ENCODE measurements around the gene BGN. TPM values are rescaled to one million over a fixed set of nuclear protein-coding genes. Genes with fewer than 3 reads are reported as not detected.

BGN gene
- total RNA-seq, 2 donors from 2014 or later = 16.9 to 174 TPM

GRCh38 chrX:153446950-153447580 lies 47.7 kb upstream of the BGN start:
- TF ChIP-seq CTCF (IDR thresholded peaks at IDR 0.05) = no peak
- no peak for TF ChIP-seq POLR2A (IDR thresholded peaks at IDR 0.05)
- no peak for TF ChIP-seq POLR2AphosphoS5 (IDR thresholded peaks at IDR 0.05)
- no peak for DNase-seq (ENCODE audit: low spot score)
- Histone ChIP-seq H3K36me3 (no peaks in the 10 kb centered on the region), H3K27ac (no peak overlapping the region), H3K9me3 (no peaks in the 10 kb centered on the region), H3K4me1 (replicated peaks) (no peaks in the 10 kb centered on the region), H3K4me3 (no peak overlapping the region), H3K27me3 (replicated peaks; ENCODE audit: insufficient read depth) (no peaks in the 10 kb centered on the region)
- intact Hi-C loops (cut with DNase I) = no loop called here
- WGBS = 82% methylated on average over 8 of the region's 17 CpGs

- Histone ChIP-seq H3K36me3 (no peaks in the 10 kb centered on the region), H3K4me1 (replicated peaks) (no peaks in the 10 kb centered on the region), H3K27me3 (replicated peaks; ENCODE audit: insufficient read depth) (no peaks in the 10 kb centered on the region), H3K4me3 (no peak overlapping the region), H3K9me3 (no peaks in the 10 kb centered on the region), H3K27ac (no peak overlapping the region)
- no peak for DNase-seq (ENCODE audit: low spot score)
- intact Hi-C loops (cut with DNase I) = no loop called here
- TF ChIP-seq POLR2AphosphoS5 (IDR thresholded peaks at IDR 0.05) = no peak
- TF ChIP-seq POLR2A (IDR thresholded peaks at IDR 0.05) = no peak
- no peak for TF ChIP-seq CTCF (IDR thresholded peaks at IDR 0.05)
- 87% methylated on average over 7 of the region's 8 CpGs for WGBS
Measured at GRCh38 chrX:153447581-153447960, 47.2 kb upstream of the BGN start.

GRCh38 chrX:153448556-153449367 lies 46.0 kb upstream of the BGN start:
- Histone ChIP-seq H3K4me3 (no peak overlapping the region), H3K9me3 (no peaks in the 10 kb centered on the region), H3K27ac (no peak overlapping the region), H3K27me3 (replicated peaks; ENCODE audit: insufficient read depth) (no peaks in the 10 kb centered on the region), H3K4me1 (replicated peaks) (no peaks in the 10 kb centered on the region), H3K36me3 (no peaks in the 10 kb centered on the region)
- intact Hi-C loops (cut with DNase I) = no loop called here
- TF ChIP-seq POLR2AphosphoS5 (IDR thresholded peaks at IDR 0.05) (no peak), CTCF (IDR thresholded peaks at IDR 0.05) (no peak), POLR2A (IDR thresholded peaks at IDR 0.05) (no peak)
- WGBS = 92% methylated on average over 15 of the region's 21 CpGs
- no peak for DNase-seq (ENCODE audit: low spot score)

GRCh38 chrX:153449368-153450113 lies 45.2 kb upstream of the BGN start:
- Histone ChIP-seq H3K4me1 (replicated peaks) (no peaks in the 10 kb centered on the region), H3K36me3 (no peaks in the 10 kb centered on the region), H3K27ac (no peak overlapping the region), H3K9me3 (no peaks in the 10 kb centered on the region), H3K27me3 (replicated peaks; ENCODE audit: insufficient read depth) (no peaks in the 10 kb centered on the region), H3K4me3 (no peak overlapping the region)
- intact Hi-C loops (cut with DNase I) = no loop called here
- DNase-seq (ENCODE audit: low spot score) = no peak
- 94% methylated on average over 14 of the region's 15 CpGs for WGBS
- TF ChIP-seq POLR2AphosphoS5 (IDR thresholded peaks at IDR 0.05) (no peak), CTCF (IDR thresholded peaks at IDR 0.05) (no peak), POLR2A (IDR thresholded peaks at IDR 0.05) (no peak)

Measured in prostate gland (tissue), 2 donors.